D721Med (cell line): ENCODE results near the gene THNSL1.

Experiments used
- DNase-seq: peaks from one replicate; pipeline ENCODE4 v3.0.0; 2011; ENCODE audit warnings: low spot score; ENCODE audit not compliant: insufficient read length
- FAIRE-seq: peaks from 2 replicates; lab custom pipeline; 2011; peaks lifted over from hg19 to GRCh38; lab: Jason Lieb, UNC
- CTCF ChIP-seq: IDR thresholded peaks from 2 replicates; pipeline ENCODE4 v1.5.1; 2012; ENCODE audit warnings: mild to moderate bottlenecking, control low read depth; ENCODE audit not compliant: insufficient read depth; ENCODE audit errors: missing control alignments

The THNSL1 gene

GRCh38 chr10:25039531-25039930 is 23.1 kb downstream of the THNSL1 start:
- FAIRE-seq, result no peak
- no peak for DNase-seq
- TF ChIP-seq CTCF, result no peak

- no peak for TF ChIP-seq CTCF
- no peak for DNase-seq
- FAIRE-seq, result no peak
These were observed 30.2 kb downstream of the THNSL1 start for GRCh38 chr10:25046641-25047040.

GRCh38 chr10:25047088-25047487 is 30.7 kb downstream of the THNSL1 start:
- DNase-seq (no peak), FAIRE-seq (no peak)
- TF ChIP-seq CTCF, result no peak

- TF ChIP-seq CTCF, result no peak
- no peak for FAIRE-seq
- DNase-seq, result no peak
These were observed 31.3 kb downstream of the THNSL1 start for GRCh38 chr10:25047591-25048301.

GRCh38 chr10:25048450-25048849 is 32.0 kb downstream of the THNSL1 start:
- no peak for TF ChIP-seq CTCF
- FAIRE-seq, result no peak
- no peak for DNase-seq

- FAIRE-seq (no peak), DNase-seq (no peak)
- TF ChIP-seq CTCF, result no peak
These were observed 33.6 kb downstream of the THNSL1 start for GRCh38 chr10:25049966-25050365.

GRCh38 chr10:25050402-25050801 is 34.0 kb downstream of the THNSL1 start:
- no peak for TF ChIP-seq CTCF
- FAIRE-seq (no peak), DNase-seq (no peak)
